Adrenal gland (tissue), 12 donors: ENCODE measurements around the gene BOD1. TPM values are rescaled to one million over a fixed set of nuclear protein-coding genes. Genes with fewer than 3 reads are reported as not detected.

Experiments used
- DNase-seq, 7 donors: peaks; one replicate each; pipeline ENCODE4 v3.0.0-alpha.2; 2019 to 2020
- H3K27ac ChIP-seq, 5 donors: fragments of 200-600 bp; sonication (generic) in 4 of 5; 1 replicate in 3 of 5; 2 replicates in 2 of 5; pipeline versions ENCODE4 v1.5.1 to v1.8.0; 2016 to 2020; ENCODE audit warnings: mild to moderate bottlenecking in 1 of 5
- H3K27me3 ChIP-seq: fragments of 200-600 bp; 2 replicates; pipeline ENCODE4 v1.8.0; 2021
- H3K36me3 ChIP-seq, 2 donors: fragments of 200-600 bp; replicated peaks in 1 of 2; 1 replicate in 1 of 2; 2 replicates in 1 of 2; pipeline versions ENCODE4 v1.5.1 to v1.8.0; 2018 to 2022
- H3K4me1 ChIP-seq, 2 donors: fragments of 200-600 bp; replicated peaks in 1 of 2; 1 replicate in 1 of 2; 2 replicates in 1 of 2; pipeline versions ENCODE4 v1.5.1 to v1.8.0; 2018 to 2021
- H3K4me3 ChIP-seq, 4 donors: fragments of 200-600 bp; sonication (generic) in 3 of 4; one replicate each; pipeline ENCODE4 v1.5.1; 2016 to 2018
- H3K9me3 ChIP-seq, 3 donors: fragments of 200-600 bp; sonication (generic) in 1 of 3; replicated peaks in 1 of 3; 1 replicate in 2 of 3; 2 replicates in 1 of 3; pipeline versions ENCODE4 v1.5.1 to v1.8.0; 2016 to 2021
- POLR2A ChIP-seq, 2 donors: fragments of 450-650 bp; IDR thresholded peaks; one replicate each; pipeline ENCODE4 v1.6.1; 2017; ENCODE audit warnings: antibody characterized with exemption in 2 of 2, mild to moderate bottlenecking in 2 of 2, moderate library complexity in 1 of 2
- WGBS, 4 donors: extraction: QIAGEN DNeasy Blood & Tissue Kit in 2 of 4; methylation state at CpG; one replicate each; pipeline versions ENCODE4 v1.1.5 to v1.1.7; 2013 to 2017; 5-methylcytosine and 5-hydroxymethylcytosine counted together
- intact Hi-C, 2 donors: fragments of 100-400 bp; cut with DNase I; formaldehyde crosslinking; loops; one replicate each; pipeline versions ENCODE4 v1.14.1 to v1.15.0; 2022 to 2023
- polyA plus RNA-seq, 3 donors: library from polyadenylated mRNA; stranded (reverse); fragments of 200-250 nt in 2 of 3; fragments of 350-450 nt in 1 of 3; fragmentation: Illumina TruSeq in 1 of 3; extraction: RNeasy Lipid Tissue Mini Kit (QIAGEN cat#74804) in 1 of 3; gene quantifications; one replicate each; pipeline ENCODE4 v1.2.3, GENCODE V29; 2013 to 2014
- total RNA-seq, 9 donors: library from RNA; depleted of rRNA in 4 of 9; stranded (reverse); fragments of >200 nt in 4 of 9; fragments of 120-200 nt in 1 of 9; fragmentation: NEBNext Ultra II Directional in 1 of 9; extraction: Animal tissue kit (Norgen Biotek cat#: 25700) in 1 of 9; gene quantifications; one replicate each; pipeline versions ENCODE4 v1.1.0 to v1.2.4, GENCODE V29; 2013 to 2023
- TF ChIP-seq, protein P1 (sequence below), 6 experiments: fragments of 450-650 bp in 4 of 6; fragments of 200-600 bp in 2 of 6; sonication (generic) in 1 of 6; IDR thresholded peaks; 1 replicate in 5 of 6; 2 replicates in 1 of 6; pipeline versions ENCODE4 v1.5.1 to v1.8.0; 2016 to 2021; ENCODE audit warnings: antibody characterized with exemption in 6 of 6, mild to moderate bottlenecking in 2 of 6, moderate library complexity in 1 of 6
- donor health status: healthy with polysubstance abuse.
- donor health status: Bipolar disorder and iron deficiency.
- donor health status: DM: yes; HTN: yes; CAD: no.
- donor health status: DM: no; HTN: no; CAD: no.
- donor health status: DM: no; HTN: no; CAD: no.
- donor health status: DM: yes; HTN: yes; CAD: no.

BOD1 gene
- total and polyA plus RNA-seq, 12 donors = 30.0 to 127 (median 54.2) TPM

DNA sequence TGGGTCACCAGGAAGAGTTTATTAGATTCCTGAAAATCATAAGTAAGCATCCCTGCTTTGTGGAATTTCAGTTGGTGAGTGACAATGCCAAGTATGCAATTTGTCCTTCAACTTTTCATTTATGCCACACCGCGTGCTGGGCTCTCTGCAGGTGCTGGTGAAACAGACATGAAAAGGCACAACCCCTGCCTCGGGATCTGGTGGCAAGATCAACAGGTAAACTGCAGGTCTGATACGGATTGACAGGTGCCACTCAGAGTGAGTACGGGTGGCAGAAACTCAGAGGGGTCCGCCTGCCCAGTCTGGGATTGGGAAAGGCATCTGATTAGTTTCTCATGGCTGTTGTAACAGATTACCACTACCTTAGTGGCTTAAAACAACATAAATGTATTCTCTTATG is 40.5 kb downstream of the BOD1 start:
- H3K27me3 ChIP-seq = no peaks in the 10 kb centered on the region
- WGBS, 4 donors = 63 to 87% (median 77%) methylated on average over 5 to 6 of the region's 6 CpGs
- no peaks in the 10 kb centered on the region for H3K4me1 ChIP-seq
- H3K9me3 ChIP-seq = no peaks in the 10 kb centered on the region
- no peak for DNase-seq
- no peak overlapping the region for H3K4me3 ChIP-seq
- no peak overlapping the region for H3K27ac ChIP-seq
- H3K36me3 ChIP-seq = no peaks in the 10 kb centered on the region
- no peak for TF ChIP-seq POLR2A (IDR thresholded peaks at IDR 0.05)
- TF ChIP-seq, protein P1, sequence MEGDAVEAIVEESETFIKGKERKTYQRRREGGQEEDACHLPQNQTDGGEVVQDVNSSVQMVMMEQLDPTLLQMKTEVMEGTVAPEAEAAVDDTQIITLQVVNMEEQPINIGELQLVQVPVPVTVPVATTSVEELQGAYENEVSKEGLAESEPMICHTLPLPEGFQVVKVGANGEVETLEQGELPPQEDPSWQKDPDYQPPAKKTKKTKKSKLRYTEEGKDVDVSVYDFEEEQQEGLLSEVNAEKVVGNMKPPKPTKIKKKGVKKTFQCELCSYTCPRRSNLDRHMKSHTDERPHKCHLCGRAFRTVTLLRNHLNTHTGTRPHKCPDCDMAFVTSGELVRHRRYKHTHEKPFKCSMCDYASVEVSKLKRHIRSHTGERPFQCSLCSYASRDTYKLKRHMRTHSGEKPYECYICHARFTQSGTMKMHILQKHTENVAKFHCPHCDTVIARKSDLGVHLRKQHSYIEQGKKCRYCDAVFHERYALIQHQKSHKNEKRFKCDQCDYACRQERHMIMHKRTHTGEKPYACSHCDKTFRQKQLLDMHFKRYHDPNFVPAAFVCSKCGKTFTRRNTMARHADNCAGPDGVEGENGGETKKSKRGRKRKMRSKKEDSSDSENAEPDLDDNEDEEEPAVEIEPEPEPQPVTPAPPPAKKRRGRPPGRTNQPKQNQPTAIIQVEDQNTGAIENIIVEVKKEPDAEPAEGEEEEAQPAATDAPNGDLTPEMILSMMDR (IDR thresholded peaks at IDR 0.05) = no peak
- intact Hi-C loops = loop anchor here in 1 of 2 donors (10.0 kb wide), 1 partner anchor 281 kb away; no protein-coding TSS in a partner anchor

- Histone ChIP-seq H3K27ac (no peak overlapping the region), H3K36me3 (no peaks in the 10 kb centered on the region), H3K4me1 (no peaks in the 10 kb centered on the region), H3K27me3 (no peaks in the 10 kb centered on the region), H3K9me3 (no peaks in the 10 kb centered on the region), H3K4me3 (no peak overlapping the region)
- no peak for TF ChIP-seq POLR2A (IDR thresholded peaks at IDR 0.05)
- TF ChIP-seq, protein P1 (IDR thresholded peaks at IDR 0.05) = no peak
- 75 to 80% (median 78%) methylated on average over 8 of the region's 8 CpGs for WGBS, 4 donors
- intact Hi-C loops = loop anchor here (5.0 to 10.0 kb wide), 2 partner anchors 280 to 283 kb away; no protein-coding TSS in a partner anchor
- DNase-seq = no peak
Observed at GRCh38 chr5:173574983-173575382, 41.5 kb downstream of the BOD1 start.

DNA sequence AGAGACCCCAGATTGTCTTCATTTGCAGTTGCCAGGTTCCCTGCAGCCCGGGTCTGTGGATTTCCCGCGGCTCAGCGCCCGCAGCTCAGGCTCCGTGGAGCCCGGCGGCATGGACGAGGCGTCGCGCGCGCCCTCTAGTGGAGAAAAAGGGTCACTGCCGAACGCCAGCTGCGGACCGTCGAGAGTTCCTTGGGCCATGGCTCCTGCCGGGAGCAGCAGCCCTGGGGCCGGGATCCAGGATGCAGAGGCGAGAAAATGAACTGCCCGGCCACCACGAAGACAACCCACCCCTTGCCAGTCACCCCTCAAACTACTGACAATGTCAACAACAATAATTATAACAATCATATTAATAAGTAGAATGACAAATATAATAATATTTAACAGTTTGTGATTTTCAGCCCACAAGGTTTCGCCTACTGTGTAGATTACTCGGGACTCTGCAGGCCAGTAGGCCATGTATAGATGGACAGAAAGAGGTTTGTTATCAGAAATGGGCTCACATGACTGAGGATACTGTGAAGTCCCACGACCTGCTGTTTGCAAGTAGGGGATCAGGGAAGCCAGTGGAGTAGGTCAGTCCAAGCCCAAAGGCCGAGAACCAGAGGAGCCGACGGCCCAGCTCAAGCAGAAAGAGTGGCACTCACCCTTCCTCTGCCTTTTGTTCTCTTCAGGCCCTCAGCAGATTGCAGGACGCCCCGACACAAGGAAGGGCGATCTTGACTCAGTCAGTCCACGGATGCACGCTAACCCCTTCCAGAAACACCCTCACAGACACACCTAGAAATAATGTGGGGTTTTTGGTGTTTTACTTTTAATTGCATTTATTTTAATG is 43.1 kb downstream of the BOD1 start:
- intact Hi-C loops = loop anchor here (5.0 to 10.0 kb wide), 2 partner anchors 279 to 281 kb away; no protein-coding TSS in a partner anchor
- H3K27ac ChIP-seq = no peak overlapping the region
- peak; percentile 57 to 85 (median 73) for DNase-seq
- H3K4me1 ChIP-seq = no peaks in the 10 kb centered on the region
- TF ChIP-seq, protein P1 (IDR thresholded peaks at IDR 0.05) = peak; percentile 81 to 98 (median 92)
- TF ChIP-seq POLR2A (IDR thresholded peaks at IDR 0.05) = no peak
- no peaks in the 10 kb centered on the region for H3K36me3 ChIP-seq
- no peak overlapping the region for H3K4me3 ChIP-seq
- H3K9me3 ChIP-seq = no peaks in the 10 kb centered on the region
- H3K27me3 ChIP-seq = no peaks in the 10 kb centered on the region
- 30 to 43% (median 36%) methylated on average over 23 to 35 of the region's 35 CpGs for WGBS, 4 donors

DNA sequence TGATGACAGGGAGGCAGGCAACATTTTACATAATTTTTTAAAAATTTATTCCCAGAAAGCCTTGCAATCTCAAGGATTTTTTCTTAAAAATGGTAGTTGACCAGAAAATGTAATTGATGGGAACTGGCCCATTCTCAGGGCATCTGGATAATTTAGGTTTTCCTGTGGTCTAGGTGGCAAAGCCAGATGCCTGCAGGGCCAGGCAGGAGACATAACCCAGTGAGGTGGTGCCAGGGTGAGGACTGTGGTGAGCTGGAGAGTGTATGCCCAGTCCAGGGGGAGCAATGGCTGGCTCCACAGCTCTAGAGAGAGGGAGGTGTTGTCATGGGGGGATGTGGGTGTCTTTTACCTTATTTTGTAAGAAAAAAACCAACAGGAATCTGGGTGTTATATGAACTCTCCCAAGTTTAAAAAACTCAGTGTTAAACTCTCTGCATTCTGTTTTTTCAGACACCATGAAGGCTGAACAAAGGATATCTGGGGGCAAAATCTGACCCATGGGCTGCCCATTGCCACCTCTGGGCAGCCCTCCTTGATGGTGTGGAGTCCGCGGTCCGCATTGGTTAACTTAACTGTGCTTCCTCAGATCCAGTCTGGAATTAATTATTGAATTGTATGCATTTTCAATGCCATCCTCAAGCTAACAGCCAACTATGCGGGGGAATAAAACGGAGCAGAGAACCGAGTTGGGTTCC is 43.9 kb downstream of the BOD1 start:
- no peak overlapping the region for H3K4me3 ChIP-seq

More for the DNA sequence above, 43.9 kb downstream of the BOD1 start:
- H3K36me3 ChIP-seq = no peaks in the 10 kb centered on the region
- no peaks in the 10 kb centered on the region for H3K27me3 ChIP-seq
- H3K27ac ChIP-seq = no peak overlapping the region
- no peaks in the 10 kb centered on the region for H3K4me1 ChIP-seq
- TF ChIP-seq POLR2A (IDR thresholded peaks at IDR 0.05) = no peak
- TF ChIP-seq, protein P1 (IDR thresholded peaks at IDR 0.05) = no peak
- intact Hi-C loops = loop anchor here (5.0 to 10.0 kb wide), 2 partner anchors 278 to 280 kb away; no protein-coding TSS in a partner anchor
- 18 to 27% (median 23%) methylated on average over 6 of the region's 6 CpGs for WGBS, 4 donors
- no peaks in the 10 kb centered on the region for H3K9me3 ChIP-seq
- no peak for DNase-seq
